H9 (cell line): Measurements from ENCODE around the gene EFCAB6. TPM values are rescaled to one million over a fixed set of nuclear protein-coding genes. Genes with fewer than 3 reads are reported as not detected.
A peak's percentile ranks its signal among the peaks of the same experiment; 100 is the strongest.

Source experiments
- DNase-seq: peaks from one replicate; pipeline ENCODE4 v3.0.0-alpha.2; 2017
- H2AFZ ChIP-seq: one replicate; pipeline ENCODE4 v1.6.1; 2013; ENCODE audit warnings: mild to moderate bottlenecking, low read length, control low read depth, moderate library complexity
- H2AK5ac ChIP-seq: 2 replicates; pipeline ENCODE4 v1.6.1; 2013; ENCODE audit warnings: low read length, control low read depth, mixed read lengths; ENCODE audit not compliant: insufficient read length
- H2BK120ac ChIP-seq: one replicate; pipeline ENCODE4 v1.6.1; 2013; ENCODE audit warnings: low read depth, mild to moderate bottlenecking, low read length, control low read depth, inconsistent platforms; ENCODE audit not compliant: poor library complexity, severe bottlenecking
- H2BK12ac ChIP-seq: 2 replicates; pipeline ENCODE4 v1.6.1; 2013; ENCODE audit warnings: low read length, control low read depth, mixed read lengths, low read depth; ENCODE audit not compliant: insufficient read length
- H2BK15ac ChIP-seq: 2 replicates; pipeline ENCODE4 v1.6.1; 2013; ENCODE audit warnings: low read depth, low read length, control low read depth
- H2BK20ac ChIP-seq: one replicate; pipeline ENCODE4 v1.6.1; 2013; ENCODE audit warnings: low read depth, mild to moderate bottlenecking, low read length, control low read depth, inconsistent platforms; ENCODE audit not compliant: poor library complexity, severe bottlenecking
- H2BK5ac ChIP-seq: 2 replicates; pipeline ENCODE4 v1.6.1; 2013; ENCODE audit warnings: low read length, control low read depth, mixed read lengths; ENCODE audit not compliant: insufficient read length
- H3K14ac ChIP-seq: 2 replicates; pipeline ENCODE4 v1.6.1; 2013; ENCODE audit warnings: low read length, control low read depth; ENCODE audit not compliant: insufficient read depth
- H3K18ac ChIP-seq: 2 replicates; pipeline ENCODE4 v1.6.1; 2013; ENCODE audit warnings: low read depth, mild to moderate bottlenecking, mixed read lengths, low read length, control low read depth; ENCODE audit not compliant: insufficient read length
- H3K23ac ChIP-seq: 2 replicates; pipeline ENCODE4 v1.6.1; 2013; ENCODE audit warnings: low read length, control low read depth, mixed read lengths, low read depth; ENCODE audit not compliant: insufficient read length
- H3K23me2 ChIP-seq: 2 replicates; pipeline ENCODE4 v1.6.1; 2013; ENCODE audit warnings: low read depth, mild to moderate bottlenecking, mixed read lengths, low read length, control low read depth; ENCODE audit not compliant: insufficient read length, poor library complexity, severe bottlenecking
- H3K27ac ChIP-seq: 2 replicates; pipeline ENCODE4 v1.5.1; 2013; ENCODE audit warnings: low read length, control low read depth, mixed read lengths, low read depth; ENCODE audit not compliant: insufficient read length
- H3K27me3 ChIP-seq: 2 replicates; pipeline ENCODE4 v1.6.1; 2013; ENCODE audit warnings: low read length, control low read depth, inconsistent platforms; ENCODE audit not compliant: insufficient read depth
- H3K4ac ChIP-seq: 2 replicates; pipeline ENCODE4 v1.6.1; 2013; ENCODE audit warnings: low read depth, mild to moderate bottlenecking, control low read depth, inconsistent platforms, low read length, moderate library complexity
- H3K4me1 ChIP-seq: 2 replicates; pipeline ENCODE4 v1.6.1; 2013; ENCODE audit warnings: low read length, control low read depth, inconsistent platforms; ENCODE audit not compliant: insufficient read depth
- H3K4me2 ChIP-seq: 2 replicates; pipeline ENCODE4 v1.6.1; 2013; ENCODE audit warnings: low read length, control low read depth, mixed read lengths; ENCODE audit not compliant: insufficient read length, insufficient read depth
- H3K56ac ChIP-seq: 2 replicates; pipeline ENCODE4 v1.6.1; 2013; ENCODE audit warnings: low read depth, mild to moderate bottlenecking, mixed read lengths, low read length, control low read depth; ENCODE audit not compliant: insufficient read length
- H3K79me1 ChIP-seq: 2 replicates; pipeline ENCODE4 v1.6.1; 2013; ENCODE audit warnings: low read depth, mild to moderate bottlenecking, moderate library complexity, low read length, control low read depth, inconsistent platforms; ENCODE audit not compliant: insufficient read depth, poor library complexity, severe bottlenecking
- H3K79me2 ChIP-seq: 2 replicates; pipeline ENCODE4 v1.6.1; 2013; ENCODE audit warnings: low read length, control low read depth, inconsistent platforms; ENCODE audit not compliant: insufficient read depth
- H3K9ac ChIP-seq: 2 replicates; pipeline ENCODE4 v1.6.1; 2013; ENCODE audit warnings: low read length, control low read depth, mixed read lengths; ENCODE audit not compliant: insufficient read length; ENCODE audit errors: extremely low read depth
- H3K9me3 ChIP-seq: one replicate; pipeline ENCODE4 v1.6.1; 2013; ENCODE audit warnings: low read depth, low read length, inconsistent platforms; ENCODE audit not compliant: control insufficient read depth
- H3T11ph ChIP-seq: one replicate; pipeline ENCODE4 v1.6.1; 2013; ENCODE audit warnings: mild to moderate bottlenecking, low read length, control low read depth, inconsistent platforms
- H4K20me1 ChIP-seq: one replicate; pipeline ENCODE4 v1.6.1; 2013; ENCODE audit not compliant: control insufficient read depth, insufficient read length, insufficient read depth
- H4K5ac ChIP-seq: 2 replicates; pipeline ENCODE4 v1.6.1; 2013; ENCODE audit warnings: low read depth, mild to moderate bottlenecking, mixed read lengths, low read length, control low read depth; ENCODE audit not compliant: insufficient read length
- H4K8ac ChIP-seq: replicated peaks from 2 replicates; pipeline ENCODE4 v1.6.1; 2013; ENCODE audit warnings: low read length, control low read depth, mixed read lengths, low read depth; ENCODE audit not compliant: insufficient read length
- H4K91ac ChIP-seq: 2 replicates; pipeline ENCODE4 v1.6.1; 2013; ENCODE audit warnings: low read depth, mild to moderate bottlenecking, moderate library complexity, mixed read lengths, low read length, control low read depth; ENCODE audit not compliant: insufficient read length
- H3K27ac Mint-ChIP-seq, 3 experiments: 2 replicates in 2 of 3; 3 replicates in 1 of 3; pipeline ENCODE4 v1.8.0; 2020 to 2021; ENCODE audit warnings: mixed read lengths in 3 of 3, mild to moderate bottlenecking in 1 of 3, moderate library complexity in 1 of 3
- H3K27me3 Mint-ChIP-seq: 2 replicates; pipeline ENCODE4 v1.8.0; 2021; ENCODE audit warnings: low read depth, mild to moderate bottlenecking, moderate library complexity, mixed read lengths
- H3K36me3 Mint-ChIP-seq, 3 experiments: 2 replicates in 2 of 3; 3 replicates in 1 of 3; pipeline ENCODE4 v1.8.0; 2020 to 2021; ENCODE audit warnings: low read depth in 3 of 3, mixed read lengths in 3 of 3; ENCODE audit not compliant: insufficient read depth in 1 of 3
- H3K4me1 Mint-ChIP-seq, 2 experiments: 2 replicates each; pipeline ENCODE4 v1.8.0; 2020; ENCODE audit warnings: mixed read lengths in 2 of 2
- H3K4me3 Mint-ChIP-seq, 2 experiments: 2 replicates in 1 of 2; 3 replicates in 1 of 2; pipeline ENCODE4 v1.8.0; 2020 to 2021; ENCODE audit warnings: mild to moderate bottlenecking in 2 of 2, mixed read lengths in 2 of 2, moderate library complexity in 1 of 2
- H3K9me3 Mint-ChIP-seq, 2 experiments: 2 replicates in 1 of 2; 3 replicates in 1 of 2; pipeline ENCODE4 v1.8.0; 2020; ENCODE audit warnings: mild to moderate bottlenecking in 2 of 2, mixed read lengths in 2 of 2, moderate library complexity in 1 of 2
- WGBS: extraction: QIAGEN DNeasy Blood & Tissue Kit; methylation state at CpG from one replicate; pipeline ENCODE4 v1.1.7; 2013; ENCODE audit warnings: missing lambda C conversion rate, low lambda C conversion rate, mixed read lengths; ENCODE audit not compliant: insufficient read length; ENCODE audit errors: extremely low coverage; 5-methylcytosine and 5-hydroxymethylcytosine counted together
- total RNA-seq: library from RNA; stranded (reverse); gene quantifications from 2 replicates; pipeline ENCODE4 v1.2.1, GENCODE V29; 2021
- TF ChIP-seq, protein P1 (sequence below): fragments of 200-600 bp; sonication (generic); conservative IDR thresholded peaks from 3 replicates; pipeline ENCODE4 v1.8.0; 2021; ENCODE audit warnings: antibody characterized with exemption, mild to moderate bottlenecking

EFCAB6 gene
- total RNA-seq, 1 experiment from 2014 or later, result 0.31 TPM

DNA sequence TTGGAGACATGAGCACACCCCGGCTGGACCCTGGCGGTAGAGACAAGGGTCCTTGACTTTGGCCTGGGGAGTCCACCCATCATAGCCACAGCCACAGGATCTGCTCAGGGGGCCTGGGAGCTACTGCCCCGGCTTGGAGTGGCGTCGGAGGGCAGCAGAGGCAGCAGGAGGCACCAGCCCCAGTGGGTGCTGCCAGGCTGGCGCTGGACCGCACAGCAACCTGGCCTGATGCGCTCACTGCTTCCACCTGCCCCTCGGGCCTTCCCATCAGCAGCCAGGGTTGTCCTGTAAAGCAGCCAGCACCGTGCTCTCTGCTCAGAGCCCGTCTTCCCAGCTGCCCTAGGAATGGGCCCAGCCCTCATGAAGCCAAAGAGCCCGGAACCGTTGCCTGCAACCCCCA, 28.3 kb upstream of the EFCAB6 start:
- no peaks in the 10 kb centered on the region for H3K9me3 ChIP-seq
- no peak overlapping the region for H2AFZ ChIP-seq
- no CpG with 5 or more reads among the region's 13 CpGs for WGBS
- H2BK15ac ChIP-seq, result no peak overlapping the region
- DNase-seq, result no peak
- H3K4me3 Mint-ChIP-seq, result no peak overlapping the region
- H3K36me3 Mint-ChIP-seq, result peaks cover 7 to 26% (median 24%) of the 10 kb centered on the region in 3 experiments; a peak in 6 of 7 replicates
- H3T11ph ChIP-seq, result no peak overlapping the region
- no peaks in the 10 kb centered on the region for H3K9me3 Mint-ChIP-seq
- no peaks in the 10 kb centered on the region for H3K4me1 ChIP-seq
- no peak overlapping the region for H3K27ac ChIP-seq
- no peak overlapping the region for H3K4ac ChIP-seq
- no peak overlapping the region for H4K8ac ChIP-seq
- no peak overlapping the region for H3K18ac ChIP-seq
- no peak overlapping the region for H2BK120ac ChIP-seq
- H2BK20ac ChIP-seq, result no peak overlapping the region
- H3K56ac ChIP-seq, result no peak overlapping the region
- H3K27me3 ChIP-seq, result no peaks in the 10 kb centered on the region
- H3K23me2 ChIP-seq, result no peaks in the 10 kb centered on the region
- no peak overlapping the region for H2BK5ac ChIP-seq
- H4K20me1 ChIP-seq, result no peaks in the 10 kb centered on the region
- H3K14ac ChIP-seq, result no peak overlapping the region; the same call in 1 of the 2 replicates
- no peak overlapping the region for H3K9ac ChIP-seq
- peaks cover 2% of the 10 kb centered on the region; the same call in 1 of the 2 replicates for H3K79me2 ChIP-seq
- H4K91ac ChIP-seq, result no peak overlapping the region
- no peak overlapping the region for H4K5ac ChIP-seq
- H3K23ac ChIP-seq, result no peak overlapping the region
- H3K4me1 Mint-ChIP-seq, result peaks cover 3 to 8% of the 10 kb centered on the region in 2 experiments
- peaks cover 4% of the 10 kb centered on the region for H3K79me1 ChIP-seq
- H3K4me2 ChIP-seq, result no peak overlapping the region
- H3K27me3 Mint-ChIP-seq, result peaks cover 2% of the 10 kb centered on the region; the same call in 1 of the 2 replicates
- TF ChIP-seq, protein P1, sequence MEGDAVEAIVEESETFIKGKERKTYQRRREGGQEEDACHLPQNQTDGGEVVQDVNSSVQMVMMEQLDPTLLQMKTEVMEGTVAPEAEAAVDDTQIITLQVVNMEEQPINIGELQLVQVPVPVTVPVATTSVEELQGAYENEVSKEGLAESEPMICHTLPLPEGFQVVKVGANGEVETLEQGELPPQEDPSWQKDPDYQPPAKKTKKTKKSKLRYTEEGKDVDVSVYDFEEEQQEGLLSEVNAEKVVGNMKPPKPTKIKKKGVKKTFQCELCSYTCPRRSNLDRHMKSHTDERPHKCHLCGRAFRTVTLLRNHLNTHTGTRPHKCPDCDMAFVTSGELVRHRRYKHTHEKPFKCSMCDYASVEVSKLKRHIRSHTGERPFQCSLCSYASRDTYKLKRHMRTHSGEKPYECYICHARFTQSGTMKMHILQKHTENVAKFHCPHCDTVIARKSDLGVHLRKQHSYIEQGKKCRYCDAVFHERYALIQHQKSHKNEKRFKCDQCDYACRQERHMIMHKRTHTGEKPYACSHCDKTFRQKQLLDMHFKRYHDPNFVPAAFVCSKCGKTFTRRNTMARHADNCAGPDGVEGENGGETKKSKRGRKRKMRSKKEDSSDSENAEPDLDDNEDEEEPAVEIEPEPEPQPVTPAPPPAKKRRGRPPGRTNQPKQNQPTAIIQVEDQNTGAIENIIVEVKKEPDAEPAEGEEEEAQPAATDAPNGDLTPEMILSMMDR, result no peak
- H2BK12ac ChIP-seq, result no peak overlapping the region
- no peak overlapping the region for H2AK5ac ChIP-seq
- H3K27ac Mint-ChIP-seq, result 0 out of 7 replicates have a peak overlapping the region, but pooled peaks of 2 of the 3 experiments have one; percentile 14 to 36
